ENCODE data around the gene ALG5.

Gene ALG5

DNA sequence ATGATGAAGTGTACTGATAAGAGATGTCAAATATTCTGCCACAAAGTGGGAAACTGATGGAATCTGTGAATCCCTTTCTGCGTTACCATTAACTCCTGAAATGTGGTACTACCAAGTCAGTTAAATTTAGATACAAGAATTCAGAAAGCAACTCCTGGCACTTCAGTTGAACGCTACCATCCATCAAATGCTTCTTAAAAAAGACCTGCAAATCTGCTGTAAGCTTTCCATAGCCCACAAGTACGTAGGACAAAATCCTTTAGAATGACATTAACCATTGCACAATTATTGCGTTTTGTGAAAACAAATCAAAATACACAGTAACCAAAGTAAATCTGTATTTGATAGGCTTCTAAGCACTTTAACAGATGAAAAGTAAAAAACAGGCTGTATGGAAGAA lies 84.5 kb downstream of the ALG5 start:
- no peak for DNase-seq

GRCh38 chr13:36913463-36913862 lies 85.7 kb downstream of the ALG5 start:
- no peak for DNase-seq

DNA sequence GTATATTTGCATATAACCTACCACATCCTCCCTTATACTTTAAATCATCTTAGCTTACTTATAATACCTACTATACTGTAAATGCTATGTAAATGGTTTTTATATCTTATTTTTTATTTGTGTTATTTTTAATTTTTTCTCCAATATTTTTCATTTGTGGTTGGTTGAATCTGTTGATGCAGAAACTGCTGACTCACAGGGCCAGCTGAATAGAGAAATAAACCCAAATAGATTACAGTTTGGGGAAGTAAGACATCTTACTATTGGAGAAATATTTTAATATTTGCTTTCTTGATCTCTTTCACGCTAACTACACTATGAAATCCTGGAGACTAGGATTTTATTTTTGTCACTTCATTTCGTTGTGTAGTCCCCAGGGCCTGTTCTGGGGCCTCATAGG lies 86.2 kb downstream of the ALG5 start:
- no peak for DNase-seq

- no peak for DNase-seq
Measured at GRCh38 chr13:36912369-36912768, 86.8 kb downstream of the ALG5 start.

- no peak for DNase-seq
Measured at GRCh38 chr13:36910545-36910944, 88.6 kb downstream of the ALG5 start.

DNA sequence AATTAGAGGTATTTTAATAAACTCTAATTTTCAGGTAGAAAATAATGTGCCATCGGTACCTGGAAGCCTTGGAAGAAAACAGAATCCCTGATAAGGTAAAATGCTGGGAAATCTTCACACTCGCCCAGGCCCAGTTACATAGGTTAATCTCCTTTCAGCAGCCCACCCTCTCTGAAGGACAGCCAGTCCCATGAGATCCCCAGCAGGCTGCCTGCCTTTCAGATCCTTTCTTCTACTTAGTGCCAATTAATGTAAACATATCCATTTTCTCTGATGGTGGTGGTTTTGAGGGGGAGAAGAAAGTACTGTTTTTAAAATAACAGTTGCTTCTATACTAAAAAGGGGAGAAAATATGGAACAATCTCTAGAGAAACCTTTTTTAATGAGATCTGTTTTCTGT lies 91.3 kb downstream of the ALG5 start:
- peak; percentile 20 for DNase-seq

DNA sequence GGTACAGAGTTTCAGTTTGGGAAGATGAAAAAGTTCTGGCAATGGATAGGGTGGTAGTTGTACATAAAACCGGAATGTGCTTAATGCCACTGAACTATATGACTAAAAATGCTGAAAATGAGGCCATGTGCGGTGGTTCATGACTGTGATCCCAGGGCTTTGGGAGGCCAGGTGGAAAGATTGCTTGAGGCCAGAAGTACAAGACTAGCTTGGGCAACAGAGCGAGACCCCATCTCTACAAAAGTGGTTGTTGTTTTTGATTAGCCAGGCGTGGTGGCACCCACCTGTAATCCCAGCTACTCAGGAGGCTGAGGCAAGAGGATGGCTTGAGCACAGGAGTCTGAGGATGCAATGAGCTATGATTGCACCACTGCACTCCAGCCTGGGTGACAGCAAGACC lies 91.9 kb downstream of the ALG5 start:
- no peak for DNase-seq

DNA sequence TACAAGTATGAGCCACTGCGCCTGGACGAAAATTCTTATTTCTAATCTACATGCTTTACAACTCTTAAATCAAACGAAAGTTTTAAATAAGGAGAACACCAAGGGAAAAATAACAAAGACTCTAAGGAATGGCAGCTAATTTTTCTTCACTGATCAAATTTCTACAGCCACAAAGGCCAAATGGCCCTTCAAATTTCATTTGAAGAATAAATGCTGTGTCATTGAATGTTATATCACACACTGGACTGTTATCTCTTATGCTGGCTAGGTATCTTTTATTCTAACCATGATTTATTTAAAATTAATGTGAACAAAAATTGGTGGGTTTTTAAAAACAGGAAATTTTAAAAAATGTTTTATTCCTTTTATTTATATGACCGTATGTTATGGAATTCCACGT lies 93.2 kb downstream of the ALG5 start:
- no peak for DNase-seq

GRCh38 chr13:36903925-36904595 lies 95.1 kb downstream of the ALG5 start:
- DNase-seq, result peak; percentile 99
